Activated naive CD4-positive, alpha-beta T cell treated with anti-CD3 and anti-CD28 coated beads, Interleukin-2, amount 50 U/mL, for 24 hours (primary cell): Measurements from ENCODE around the gene SUMO4.

Experiments used
- H3K27ac Mint-ChIP-seq: one replicate; pipeline ENCODE4 v1.8.0; 2021; ENCODE audit warnings: mild to moderate bottlenecking, mixed read lengths
- H3K27me3 Mint-ChIP-seq: one replicate; pipeline ENCODE4 v1.8.0; 2021; ENCODE audit warnings: mixed read lengths
- H3K36me3 Mint-ChIP-seq: one replicate; pipeline ENCODE4 v1.8.0; 2021; ENCODE audit warnings: mixed read lengths
- H3K4me1 Mint-ChIP-seq: one replicate; pipeline ENCODE4 v1.8.0; 2021; ENCODE audit warnings: mixed read lengths
- H3K4me3 Mint-ChIP-seq: one replicate; pipeline ENCODE4 v1.8.0; 2021; ENCODE audit warnings: mild to moderate bottlenecking, mixed read lengths
- H3K9me3 Mint-ChIP-seq: one replicate; pipeline ENCODE4 v1.8.0; 2021; ENCODE audit warnings: mixed read lengths

SUMO4 gene

DNA sequence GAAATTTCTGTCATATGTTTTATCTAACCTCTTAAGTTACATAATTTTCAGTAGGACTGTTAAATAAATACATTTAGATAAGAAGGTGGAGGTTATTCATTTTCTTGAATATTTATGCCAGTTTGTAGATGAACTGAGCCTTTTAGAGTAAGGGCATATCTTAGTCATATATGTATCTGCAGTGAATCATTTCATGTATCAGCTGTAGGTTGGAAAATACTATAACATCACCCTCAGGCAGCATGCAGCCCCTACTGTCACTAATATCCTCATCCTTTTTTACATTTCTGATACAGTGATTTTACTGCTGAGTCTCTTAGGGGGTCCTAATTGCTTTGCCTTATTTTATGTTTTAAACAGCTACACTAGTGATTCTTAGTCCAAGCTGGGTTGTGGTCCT, 19.5 kb upstream of the SUMO4 start:
- Mint-ChIP-seq H3K9me3 (no peaks in the 10 kb centered on the region), H3K27me3 (no peaks in the 10 kb centered on the region), H3K4me1 (peaks cover 78% of the 10 kb centered on the region), H3K27ac (peak overlapping the region; percentile 70), H3K4me3 (peak overlapping the region; percentile 42), H3K36me3 (peaks cover 49% of the 10 kb centered on the region)

DNA sequence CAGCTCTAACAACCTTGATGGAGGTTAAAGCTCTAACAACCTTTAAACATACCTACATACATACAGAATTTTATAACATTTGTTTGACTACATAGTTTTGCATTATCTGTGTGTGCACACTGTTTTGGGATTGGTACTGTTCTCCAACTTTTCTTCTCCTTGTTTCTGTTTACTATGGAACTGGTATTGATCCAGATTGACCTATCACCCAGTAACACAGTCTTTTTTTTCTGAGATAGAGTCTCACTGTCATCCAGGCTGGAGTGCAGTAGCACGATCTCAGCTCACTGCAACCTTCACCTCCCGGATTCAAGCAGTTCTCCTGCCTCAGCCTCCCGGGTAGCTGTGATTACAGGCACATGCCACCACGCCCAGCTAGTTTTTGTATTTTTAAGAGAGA, 16.7 kb upstream of the SUMO4 start:
- Mint-ChIP-seq H3K9me3 (peaks cover 9% of the 10 kb centered on the region), H3K27me3 (no peaks in the 10 kb centered on the region), H3K36me3 (peaks cover 63% of the 10 kb centered on the region), H3K4me1 (peaks cover 75% of the 10 kb centered on the region), H3K4me3 (no peak overlapping the region), H3K27ac (peak overlapping the region; percentile 71)

DNA sequence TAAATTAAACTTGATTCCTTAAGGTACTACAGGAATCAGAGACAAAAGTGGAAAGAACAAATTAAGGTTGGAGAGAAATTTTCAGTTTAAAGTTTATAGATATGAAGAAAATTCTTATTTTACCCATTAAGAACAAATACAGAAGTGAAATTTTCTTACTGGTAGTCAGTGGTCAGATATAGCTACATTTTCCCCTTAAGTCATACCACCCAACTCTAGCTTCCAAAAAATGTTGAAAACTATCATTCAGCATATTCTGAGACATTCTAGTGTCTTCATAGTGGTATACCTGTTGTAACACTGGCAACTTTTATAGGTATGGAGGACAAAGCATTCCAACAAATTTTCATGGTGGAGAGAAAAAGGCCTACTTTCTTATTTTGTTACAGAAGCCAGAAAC, 15.6 kb upstream of the SUMO4 start:
- Mint-ChIP-seq H3K4me1 (peaks cover 65% of the 10 kb centered on the region), H3K27me3 (no peaks in the 10 kb centered on the region), H3K27ac (peak overlapping the region; percentile 71), H3K36me3 (peaks cover 54% of the 10 kb centered on the region), H3K9me3 (peaks cover 9% of the 10 kb centered on the region), H3K4me3 (no peak overlapping the region)

DNA sequence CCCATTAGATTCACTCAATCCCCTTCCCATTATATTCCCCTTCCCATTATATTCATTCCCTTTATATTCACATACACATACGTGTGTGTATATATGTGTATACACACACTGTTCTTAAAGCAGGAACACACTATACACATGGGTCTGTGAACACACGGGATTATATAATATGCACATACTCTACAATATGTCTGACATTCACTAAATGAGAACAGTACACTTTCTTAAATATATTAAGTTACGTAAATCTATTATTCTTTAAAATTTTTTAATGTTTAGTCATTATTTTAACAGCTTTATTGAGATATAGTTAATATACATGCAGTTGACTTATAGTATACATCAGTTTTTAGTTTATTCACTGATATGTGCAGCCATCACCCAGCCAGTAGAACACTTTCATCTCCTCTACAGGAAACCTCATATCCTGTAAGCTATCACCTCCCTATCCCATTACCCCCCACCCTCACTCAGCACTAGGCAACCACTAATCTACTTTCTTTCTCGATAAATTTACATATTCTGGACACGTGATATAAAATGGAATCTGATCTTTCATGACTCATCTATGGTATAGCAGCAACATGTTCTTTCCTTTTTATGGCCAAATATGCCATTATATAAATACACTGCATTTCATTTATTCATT, 13.9 kb upstream of the SUMO4 start:
- peak overlapping the region; percentile 39 for H3K27ac Mint-ChIP-seq
- peaks cover 9% of the 10 kb centered on the region for H3K9me3 Mint-ChIP-seq
- H3K4me1 Mint-ChIP-seq, result peaks cover 63% of the 10 kb centered on the region
- H3K4me3 Mint-ChIP-seq, result no peak overlapping the region
- H3K27me3 Mint-ChIP-seq, result no peaks in the 10 kb centered on the region
- peaks cover 57% of the 10 kb centered on the region for H3K36me3 Mint-ChIP-seq

DNA sequence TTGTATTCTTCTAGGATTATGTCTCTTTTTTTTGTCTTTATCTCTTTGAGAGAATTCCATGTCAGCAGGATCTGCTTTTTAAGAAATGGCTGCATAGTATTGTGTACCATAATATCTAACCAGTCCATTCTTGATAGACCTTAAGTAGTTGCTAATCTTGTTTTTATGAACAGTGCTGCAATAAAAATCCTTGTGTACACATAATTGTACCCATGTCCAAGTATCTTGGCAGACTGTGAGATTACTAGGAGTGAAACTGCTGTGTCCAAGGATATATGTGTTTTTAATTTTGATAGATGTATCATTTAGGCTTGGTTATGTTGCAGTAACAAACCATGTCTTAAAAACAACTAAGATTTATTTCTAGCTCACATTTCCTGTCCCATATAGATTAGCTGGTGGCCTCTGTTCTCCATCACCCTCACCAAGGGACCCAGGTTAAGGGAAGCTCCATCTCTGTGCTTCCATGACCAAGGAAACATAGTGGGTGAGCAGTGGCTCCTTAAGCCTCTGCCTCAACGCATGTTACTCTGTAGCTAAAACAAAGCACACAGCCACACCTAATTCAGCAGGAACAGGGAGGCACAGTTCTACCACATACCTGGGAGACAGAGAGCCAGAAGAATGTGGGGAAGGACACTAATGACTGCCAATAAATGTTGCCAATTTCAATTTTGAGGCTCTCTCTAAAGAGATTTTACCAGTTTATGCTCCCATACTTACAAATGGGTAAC, 12.1 kb upstream of the SUMO4 start:
- H3K4me3 Mint-ChIP-seq, result no peak overlapping the region
- H3K27ac Mint-ChIP-seq, result peak overlapping the region; percentile 30
- H3K9me3 Mint-ChIP-seq, result peaks cover 9% of the 10 kb centered on the region
- no peaks in the 10 kb centered on the region for H3K27me3 Mint-ChIP-seq
- H3K36me3 Mint-ChIP-seq, result peaks cover 60% of the 10 kb centered on the region
- peaks cover 65% of the 10 kb centered on the region for H3K4me1 Mint-ChIP-seq

DNA sequence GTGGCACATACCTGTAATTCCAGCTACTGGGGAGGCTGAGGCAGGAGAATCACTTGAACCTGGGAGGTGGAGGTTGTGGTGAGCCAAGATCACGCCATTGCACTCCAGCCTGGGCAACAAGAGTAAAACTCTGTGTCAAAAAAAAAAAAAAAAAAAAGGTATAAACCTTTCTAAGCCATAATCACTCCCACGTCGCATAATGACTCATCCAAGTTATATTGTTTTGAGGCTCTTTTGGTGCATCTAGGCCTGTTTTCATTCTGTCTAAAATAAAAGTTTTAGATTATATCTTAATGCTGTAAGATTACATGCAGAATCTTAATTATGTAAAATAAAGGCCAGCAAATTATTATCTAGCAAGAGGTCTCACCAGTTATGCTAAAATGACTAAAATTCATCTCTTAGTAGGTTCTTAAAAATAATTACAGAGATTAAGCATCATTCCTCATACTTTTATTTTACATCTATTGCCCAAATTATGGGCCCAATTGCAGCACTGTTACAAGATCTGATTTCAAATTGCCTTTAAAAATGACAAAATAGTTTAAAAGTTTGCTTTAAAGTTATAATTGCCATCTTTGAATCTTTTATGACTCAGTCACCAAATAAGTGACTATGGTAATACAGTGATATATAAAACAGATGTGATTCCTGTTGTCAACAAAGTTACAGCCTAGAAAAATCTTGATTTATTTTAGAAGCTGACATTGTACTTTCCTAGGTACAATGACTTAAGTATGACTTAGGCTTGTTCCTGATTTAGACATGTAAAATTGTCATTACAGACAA, 10.4 kb upstream of the SUMO4 start:
- H3K9me3 Mint-ChIP-seq, result peaks cover 9% of the 10 kb centered on the region
- H3K4me1 Mint-ChIP-seq, result peaks cover 65% of the 10 kb centered on the region
- no peak overlapping the region for H3K27ac Mint-ChIP-seq
- H3K4me3 Mint-ChIP-seq, result peak overlapping the region; percentile 3
- H3K27me3 Mint-ChIP-seq, result no peaks in the 10 kb centered on the region
- peaks cover 53% of the 10 kb centered on the region for H3K36me3 Mint-ChIP-seq

DNA sequence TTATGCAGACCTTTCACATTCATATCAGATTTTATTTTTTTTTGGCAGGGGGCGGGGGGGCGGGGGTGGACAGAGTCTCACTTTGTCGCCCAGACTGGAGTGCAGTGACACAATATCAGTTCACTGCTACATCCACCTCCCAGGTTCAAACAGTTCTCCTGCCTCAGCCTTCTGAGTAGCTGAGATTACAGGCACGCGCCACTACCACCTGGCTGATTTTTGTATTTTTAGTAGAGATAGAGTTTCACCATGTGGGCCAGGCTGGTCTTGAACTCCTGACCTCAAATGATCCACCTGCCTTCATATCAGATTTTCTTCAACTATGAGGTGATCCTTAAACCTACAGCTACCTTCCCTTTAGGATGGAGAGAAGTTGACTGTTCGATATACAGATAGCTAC, 8.0 kb upstream of the SUMO4 start:
- Mint-ChIP-seq H3K36me3 (peaks cover 49% of the 10 kb centered on the region), H3K4me1 (peaks cover 72% of the 10 kb centered on the region), H3K4me3 (no peak overlapping the region), H3K27me3 (no peaks in the 10 kb centered on the region), H3K27ac (no peak overlapping the region), H3K9me3 (peaks cover under 1% of the 10 kb centered on the region)

DNA sequence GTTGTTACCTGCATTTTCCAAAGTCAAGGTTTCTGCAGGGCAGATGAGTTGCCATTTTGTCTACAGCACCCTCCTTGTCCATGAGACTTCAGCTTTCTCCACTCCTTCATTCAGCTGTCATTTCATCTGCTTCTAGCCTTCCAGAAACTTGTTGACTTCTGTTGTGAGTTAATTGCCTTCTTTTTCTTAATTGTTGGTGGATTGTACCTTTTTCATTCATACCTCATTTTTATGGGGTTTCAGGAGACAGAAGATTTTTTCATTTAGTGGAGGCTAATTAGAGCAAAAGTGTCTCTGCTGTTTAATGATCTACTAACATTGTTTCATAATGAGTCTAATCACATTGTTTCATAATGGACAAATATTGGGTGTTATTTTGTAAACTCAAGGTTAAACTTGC, 7.5 kb upstream of the SUMO4 start:
- H3K27me3 Mint-ChIP-seq, result no peaks in the 10 kb centered on the region
- H3K4me3 Mint-ChIP-seq, result peak overlapping the region; percentile 71
- H3K36me3 Mint-ChIP-seq, result peaks cover 47% of the 10 kb centered on the region
- no peaks in the 10 kb centered on the region for H3K9me3 Mint-ChIP-seq
- peaks cover 72% of the 10 kb centered on the region for H3K4me1 Mint-ChIP-seq
- peak overlapping the region; percentile 49 for H3K27ac Mint-ChIP-seq

DNA sequence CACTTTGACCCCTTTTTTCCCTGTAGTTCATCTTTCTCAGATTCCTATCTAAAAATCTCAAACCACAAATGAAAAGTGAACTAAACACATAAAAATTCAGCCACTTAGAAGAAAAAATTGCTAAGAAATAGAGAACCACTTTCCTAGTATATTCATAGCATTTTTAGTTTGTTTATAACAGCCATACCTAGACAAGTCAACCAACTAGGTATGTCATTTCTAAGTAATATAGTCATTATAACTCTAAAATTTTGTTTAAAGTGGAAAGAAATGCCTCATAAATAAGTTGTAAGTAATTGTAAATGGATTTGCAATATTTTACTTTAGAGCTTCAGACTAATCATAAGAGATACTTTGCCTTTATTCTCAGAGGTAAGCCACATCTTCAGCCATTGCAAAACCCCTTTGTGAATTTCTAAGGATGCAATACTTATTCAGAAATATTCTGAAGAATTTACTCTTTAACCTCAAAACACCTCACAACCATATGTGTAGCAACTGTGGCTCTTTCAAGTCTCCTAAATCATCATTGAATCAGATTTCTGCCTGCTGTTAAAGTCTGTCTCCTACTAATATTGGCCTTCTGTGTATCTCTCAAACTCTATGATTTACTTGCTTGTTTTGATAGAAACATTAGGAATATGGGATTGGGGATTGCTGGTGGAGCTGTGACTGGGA, 6.9 kb upstream of the SUMO4 start:
- peak overlapping the region; percentile 74 for H3K27ac Mint-ChIP-seq
- peak overlapping the region; percentile 7 for H3K4me3 Mint-ChIP-seq
- H3K27me3 Mint-ChIP-seq, result no peaks in the 10 kb centered on the region
- H3K9me3 Mint-ChIP-seq, result no peaks in the 10 kb centered on the region
- peaks cover 75% of the 10 kb centered on the region for H3K4me1 Mint-ChIP-seq
- H3K36me3 Mint-ChIP-seq, result peaks cover 46% of the 10 kb centered on the region

DNA sequence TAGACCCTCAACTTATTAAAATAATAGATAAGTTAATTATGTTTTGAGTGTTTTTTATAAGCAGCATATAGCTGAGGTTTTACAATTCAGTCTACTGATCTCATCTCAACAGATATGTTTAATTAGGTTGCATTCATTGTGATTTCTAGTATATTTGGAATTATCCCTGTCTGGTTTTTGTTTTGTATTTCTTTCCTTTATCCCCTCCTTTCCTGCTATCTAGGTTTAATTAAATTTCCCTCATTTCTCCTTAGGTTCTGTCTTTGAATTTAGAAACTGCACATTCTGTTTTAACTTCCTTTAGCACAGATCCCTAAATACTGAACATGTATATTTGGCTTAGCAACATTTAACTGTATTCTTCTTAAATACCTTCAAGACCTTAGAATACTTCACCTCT, 4.9 kb upstream of the SUMO4 start:
- Mint-ChIP-seq H3K27me3 (no peaks in the 10 kb centered on the region), H3K4me3 (no peak overlapping the region), H3K4me1 (peaks cover 68% of the 10 kb centered on the region), H3K27ac (peak overlapping the region; percentile 60), H3K36me3 (peaks cover 48% of the 10 kb centered on the region), H3K9me3 (peaks cover 5% of the 10 kb centered on the region)

DNA sequence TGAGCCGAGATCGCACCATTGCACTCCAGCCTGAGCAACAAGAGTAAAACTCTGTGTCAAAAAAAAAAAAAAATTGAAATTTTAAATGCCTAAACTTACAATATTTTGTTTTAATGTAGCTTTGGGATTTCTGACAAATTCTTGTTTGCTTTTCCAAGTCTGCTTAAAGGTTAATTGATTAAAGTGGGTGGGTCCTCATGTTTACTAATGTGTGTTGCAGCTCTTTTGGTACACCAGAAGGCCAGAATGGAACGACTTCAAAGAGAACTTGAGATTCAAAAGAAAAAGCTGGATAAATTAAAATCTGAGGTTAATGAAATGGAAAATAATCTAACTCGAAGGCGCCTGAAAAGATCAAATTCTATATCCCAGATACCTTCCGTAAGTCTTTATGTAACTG, 2.7 kb upstream of the SUMO4 start:
- H3K4me1 Mint-ChIP-seq, result peaks cover 55% of the 10 kb centered on the region
- peaks cover 11% of the 10 kb centered on the region for H3K9me3 Mint-ChIP-seq
- H3K36me3 Mint-ChIP-seq, result peaks cover 45% of the 10 kb centered on the region
- H3K27me3 Mint-ChIP-seq, result no peaks in the 10 kb centered on the region
- no peak overlapping the region for H3K4me3 Mint-ChIP-seq
- peak overlapping the region; percentile 14 for H3K27ac Mint-ChIP-seq

DNA sequence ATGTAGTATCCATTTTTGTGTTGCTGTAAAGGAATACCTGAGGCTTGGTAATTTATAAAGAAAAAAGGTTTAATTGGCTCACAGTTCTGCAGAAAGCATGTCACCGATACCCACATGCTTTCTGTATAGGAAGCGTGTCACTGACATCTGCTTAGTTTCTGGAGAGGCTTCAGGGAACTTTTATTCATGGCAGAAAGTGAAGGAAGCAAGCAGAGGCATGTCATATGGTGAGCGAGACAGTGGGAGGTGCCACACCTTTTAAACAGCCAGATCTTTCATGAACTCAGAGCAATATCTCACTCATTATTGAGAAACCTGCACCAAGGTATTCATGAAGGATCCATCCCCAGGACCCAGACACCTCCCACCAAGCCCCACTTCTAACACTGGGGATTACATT, 3.5 kb downstream of the SUMO4 start:
- Mint-ChIP-seq H3K27me3 (no peaks in the 10 kb centered on the region), H3K9me3 (peaks cover 11% of the 10 kb centered on the region), H3K4me3 (no peak overlapping the region), H3K4me1 (peaks cover 34% of the 10 kb centered on the region), H3K36me3 (peaks cover 41% of the 10 kb centered on the region), H3K27ac (peak overlapping the region; percentile 19)

DNA sequence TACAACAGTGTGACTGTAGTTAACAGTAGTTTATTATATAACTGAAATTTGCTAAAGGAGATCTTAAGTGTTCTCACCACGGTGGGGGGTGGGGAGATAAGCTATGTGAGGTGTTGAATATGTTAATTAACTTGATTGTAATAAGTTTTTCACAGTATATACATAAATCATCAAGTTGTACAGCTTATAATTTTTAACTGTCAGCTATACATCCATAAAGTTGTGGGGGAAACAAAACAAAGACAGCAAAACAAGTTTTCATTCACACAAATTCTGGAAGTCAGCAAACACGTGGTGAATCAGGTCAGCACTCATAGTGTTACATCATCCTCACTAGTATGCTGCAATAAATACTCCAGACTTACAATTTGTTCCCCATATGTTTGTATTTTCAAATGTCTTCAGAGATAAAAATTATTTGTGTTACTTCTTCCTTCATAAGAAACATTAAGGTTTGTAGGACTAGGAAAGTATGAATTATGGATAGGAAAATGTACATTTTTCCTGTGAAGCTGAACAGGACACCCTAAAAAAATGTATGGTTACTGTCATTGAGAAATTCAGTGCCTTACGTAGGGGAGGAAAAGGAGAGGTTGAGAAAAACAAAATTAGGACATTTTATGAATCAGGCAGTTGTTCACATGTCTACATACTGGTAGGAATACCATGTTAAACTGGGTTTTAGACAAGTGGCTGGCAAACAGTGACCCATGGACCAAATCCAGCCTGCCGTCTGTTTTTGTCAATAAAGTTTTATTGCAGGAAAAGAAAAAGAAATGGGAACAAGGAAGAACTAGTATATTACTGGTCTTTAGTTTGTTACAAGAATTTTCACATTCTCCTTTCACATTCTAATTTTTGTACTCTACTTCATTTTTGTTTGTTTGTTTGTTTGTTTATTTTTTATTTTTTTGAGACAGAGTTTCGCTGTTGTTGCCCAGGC, 6.0 kb downstream of the SUMO4 start:
- H3K4me3 Mint-ChIP-seq, result no peak overlapping the region
- H3K4me1 Mint-ChIP-seq, result peaks cover 40% of the 10 kb centered on the region
- peak overlapping the region; percentile 98 for H3K27ac Mint-ChIP-seq
- peaks cover 34% of the 10 kb centered on the region for H3K36me3 Mint-ChIP-seq
- H3K9me3 Mint-ChIP-seq, result peaks cover 5% of the 10 kb centered on the region
- H3K27me3 Mint-ChIP-seq, result no peaks in the 10 kb centered on the region

DNA sequence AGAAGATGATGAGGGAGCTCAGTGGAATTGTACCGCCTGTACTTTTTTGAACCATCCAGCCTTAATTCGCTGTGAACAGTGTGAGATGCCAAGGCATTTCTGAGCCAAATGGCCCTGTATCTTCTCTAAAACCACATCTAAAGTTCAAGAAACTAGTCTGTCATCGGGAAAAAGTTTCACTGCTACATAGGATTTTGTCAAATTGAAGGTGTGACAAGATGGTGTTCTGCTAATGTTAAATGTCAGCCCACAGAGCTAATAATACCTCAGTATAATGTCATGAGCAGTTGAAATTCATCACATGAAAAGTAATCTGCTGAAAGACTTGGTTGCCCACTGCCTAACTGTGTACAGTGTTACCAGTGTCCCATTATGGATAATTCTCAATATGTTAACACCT, 9.6 kb downstream of the SUMO4 start:
- peaks cover 28% of the 10 kb centered on the region for H3K36me3 Mint-ChIP-seq
- H3K27ac Mint-ChIP-seq, result peak overlapping the region; percentile 65

DNA sequence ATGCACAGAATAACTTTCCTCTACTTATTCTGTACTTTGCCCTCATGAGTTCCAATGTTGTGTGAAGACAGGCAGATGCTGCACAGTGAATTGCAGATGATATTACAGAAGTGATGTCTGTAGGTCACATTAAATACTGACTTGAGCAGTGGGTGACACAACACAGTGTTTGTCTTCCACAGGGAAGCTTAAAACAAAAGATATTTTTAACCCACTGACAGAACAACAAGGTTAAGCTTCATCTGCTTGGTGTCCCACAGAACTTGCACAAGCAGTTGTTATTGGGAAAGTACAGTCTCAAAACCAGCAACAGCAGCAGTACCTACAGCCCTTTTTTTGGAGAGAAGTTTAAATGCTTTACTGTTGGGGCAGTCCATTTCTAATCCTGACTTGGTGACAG, 10.5 kb downstream of the SUMO4 start:
- no peaks in the 10 kb centered on the region for H3K27me3 Mint-ChIP-seq
- no peak overlapping the region for H3K4me3 Mint-ChIP-seq
- peak overlapping the region; percentile 51 for H3K27ac Mint-ChIP-seq
- H3K9me3 Mint-ChIP-seq, result no peaks in the 10 kb centered on the region
- peaks cover 26% of the 10 kb centered on the region for H3K36me3 Mint-ChIP-seq
- peaks cover 31% of the 10 kb centered on the region for H3K4me1 Mint-ChIP-seq

More for the DNA sequence above, 9.6 kb downstream of the SUMO4 start:
- H3K4me3 Mint-ChIP-seq, result no peak overlapping the region
- no peaks in the 10 kb centered on the region for H3K27me3 Mint-ChIP-seq
- no peaks in the 10 kb centered on the region for H3K9me3 Mint-ChIP-seq
- H3K4me1 Mint-ChIP-seq, result peaks cover 33% of the 10 kb centered on the region
